Breast epithelium (tissue), 4 donors: Measurements from ENCODE around the gene PRSS57. TPM values are rescaled to one million over a fixed set of nuclear protein-coding genes. Genes with fewer than 3 reads are reported as not detected.

Experiments
- DNase-seq, 2 donors: peaks; one replicate each; pipeline ENCODE4 v3.0.0-alpha.2; 2019; ENCODE audit warnings: low spot score in 2 of 2
- H3K27ac ChIP-seq, 2 donors: fragments of 200-600 bp; sonication (generic) in 1 of 2; one replicate each; pipeline ENCODE4 v1.5.1; 2016 to 2019; ENCODE audit warnings: mild to moderate bottlenecking in 1 of 2
- H3K27me3 ChIP-seq, 2 donors: fragments of 200-600 bp; sonication (generic) in 1 of 2; one replicate each; pipeline versions ENCODE4 v1.5.1 to v1.6.0; 2017 to 2019; ENCODE audit warnings: control low read depth in 1 of 2, mild to moderate bottlenecking in 1 of 2
- H3K36me3 ChIP-seq: fragments of 200-600 bp; one replicate; pipeline ENCODE4 v1.5.1; 2019
- H3K4me1 ChIP-seq, 2 donors: fragments of 200-600 bp; sonication (generic); one replicate each; pipeline ENCODE4 v1.5.1; 2016 to 2019; ENCODE audit warnings: control low read depth in 1 of 2
- H3K4me3 ChIP-seq, 3 donors: fragments of 200-600 bp; sonication (generic); 1 replicate in 2 of 3; 2 replicates in 1 of 3; pipeline ENCODE4 v1.5.1; 2016 to 2019; ENCODE audit warnings: mild to moderate bottlenecking in 3 of 3, moderate library complexity in 2 of 3
- H3K9me3 ChIP-seq, 2 donors: fragments of 200-600 bp; sonication (generic) in 1 of 2; one replicate each; pipeline ENCODE4 v1.5.1; 2016 to 2019; ENCODE audit warnings: control low read depth in 1 of 2
- CTCF ChIP-seq, 3 donors: fragments of 450-650 bp; IDR thresholded peaks; one replicate each; pipeline ENCODE4 v1.5.1; 2016 to 2017; ENCODE audit warnings: antibody characterized with exemption in 3 of 3, mild to moderate bottlenecking in 3 of 3, moderate library complexity in 3 of 3
- POLR2A ChIP-seq: fragments of 450-650 bp; IDR thresholded peaks from one replicate; pipeline ENCODE4 v1.6.1; 2016; ENCODE audit warnings: antibody characterized with exemption, mild to moderate bottlenecking, moderate library complexity
- POLR2AphosphoS5 ChIP-seq, 3 donors: sonication (generic); formaldehyde crosslinking; IDR thresholded peaks; one replicate each; pipeline ENCODE4 v1.6.1; 2017; ENCODE audit warnings: antibody characterized with exemption in 3 of 3
- intact Hi-C: fragments of 100-400 bp; cut with DNase I; formaldehyde crosslinking; loops from one replicate; pipeline ENCODE4 v1.15.1; 2023; ENCODE audit warnings: low total_unique reads
- total RNA-seq, 3 donors: library from RNA; depleted of rRNA; stranded (reverse); fragments of >200 nt; gene quantifications; one replicate each; pipeline ENCODE4 v1.1.0, GENCODE V29; 2016

PRSS57 gene
- total RNA-seq, 3 donors from 2014 or later: not detected

- H3K4me3 ChIP-seq: no peak overlapping the region
- DNase-seq: no peak
- no peaks in the 10 kb centered on the region for H3K36me3 ChIP-seq
- no peak for TF ChIP-seq POLR2A
- no peak for TF ChIP-seq CTCF (IDR thresholded peaks at IDR 0.05)
- TF ChIP-seq POLR2AphosphoS5 (IDR thresholded peaks at IDR 0.05): no peak
- no peak overlapping the region for H3K27ac ChIP-seq
- intact Hi-C loops: no loop called here
- no peaks in the 10 kb centered on the region for H3K4me1 ChIP-seq
- no peaks in the 10 kb centered on the region for H3K27me3 ChIP-seq
- H3K9me3 ChIP-seq: no peaks in the 10 kb centered on the region
These were observed 8.5 kb downstream of the PRSS57 start for GRCh38 chr19:686589-687297.

GRCh38 chr19:685454-685931 lies 9.8 kb downstream of the PRSS57 start:
- Histone ChIP-seq H3K9me3 (no peaks in the 10 kb centered on the region), H3K27me3 (no peaks in the 10 kb centered on the region), H3K4me3 (no peak overlapping the region), H3K36me3 (no peaks in the 10 kb centered on the region), H3K27ac (no peak overlapping the region), H3K4me1 (no peaks in the 10 kb centered on the region)
- intact Hi-C loops: no loop called here
- DNase-seq: no peak
- no peak for TF ChIP-seq POLR2A
- no peak for TF ChIP-seq CTCF (IDR thresholded peaks at IDR 0.05)
- TF ChIP-seq POLR2AphosphoS5 (IDR thresholded peaks at IDR 0.05): no peak

GRCh38 chr19:682678-683320 lies 12.5 kb downstream of the PRSS57 start:
- Histone ChIP-seq H3K4me3 (no peak overlapping the region), H3K9me3 (no peaks in the 10 kb centered on the region), H3K27ac (no peak overlapping the region), H3K27me3 (no peaks in the 10 kb centered on the region), H3K36me3 (no peaks in the 10 kb centered on the region), H3K4me1 (peaks cover 2 to 5% of the 10 kb centered on the region in 2 donors)
- no peak for TF ChIP-seq CTCF (IDR thresholded peaks at IDR 0.05)
- no peak for TF ChIP-seq POLR2A
- no peak for TF ChIP-seq POLR2AphosphoS5 (IDR thresholded peaks at IDR 0.05)
- intact Hi-C loops: no loop called here
- peak in 1 of 2 donors; percentile 47 for DNase-seq

GRCh38 chr19:681029-682019 lies 13.9 kb downstream of the PRSS57 start:
- peak overlapping the region; percentile 44 to 99 (median 72) for H3K4me3 ChIP-seq
- H3K4me1 ChIP-seq: peaks cover 9 to 15% of the 10 kb centered on the region in 2 donors
- H3K36me3 ChIP-seq: no peaks in the 10 kb centered on the region
- H3K27ac ChIP-seq: peak overlapping the region; percentile 90 to 98
- no peaks in the 10 kb centered on the region for H3K9me3 ChIP-seq
- peak in 1 of 2 donors; percentile 53 for DNase-seq
- TF ChIP-seq POLR2A: no peak
- no peak for TF ChIP-seq POLR2AphosphoS5 (IDR thresholded peaks at IDR 0.05)
- no peak for TF ChIP-seq CTCF (IDR thresholded peaks at IDR 0.05)
- intact Hi-C loops: no loop called here
- H3K27me3 ChIP-seq: no peaks in the 10 kb centered on the region
